OCI-LY1 (cell line): ENCODE measurements around the gene VTI1A.

Source experiments
- H2AFZ ChIP-seq: fragments of 200-600 bp; sonication (generic), shearing (Covaris generic); 2 replicates; pipeline ENCODE4 v1.6.0; 2014; ENCODE audit warnings: antibody characterized with exemption, mild to moderate bottlenecking, low read length
- H3F3A ChIP-seq: fragments of 200-600 bp; sonication (generic), shearing (Covaris generic); 2 replicates; pipeline ENCODE4 v1.6.0; 2014; ENCODE audit warnings: mild to moderate bottlenecking, antibody characterized with exemption, low read length, moderate library complexity; ENCODE audit not compliant: insufficient read depth
- H3K27ac ChIP-seq: fragments of 200-600 bp; sonication (generic); 2 replicates; pipeline ENCODE4 v1.5.1; 2014; ENCODE audit warnings: low read length, mixed run types, mild to moderate bottlenecking, low read depth; ENCODE audit not compliant: poor library complexity, severe bottlenecking
- H3K27me3 ChIP-seq: fragments of 200-600 bp; sonication (generic); 2 replicates; pipeline ENCODE4 v1.6.0; 2014; ENCODE audit warnings: antibody characterized with exemption, mild to moderate bottlenecking, low read length, moderate library complexity; ENCODE audit not compliant: insufficient read depth
- H3K36me3 ChIP-seq: fragments of 200-600 bp; sonication (generic); 2 replicates; pipeline ENCODE4 v1.6.1; 2014; ENCODE audit warnings: mild to moderate bottlenecking, antibody characterized with exemption, low read length, moderate library complexity, mixed read lengths; ENCODE audit not compliant: insufficient read depth
- H3K4me1 ChIP-seq: fragments of 200-600 bp; sonication (generic); 2 replicates; pipeline ENCODE4 v1.5.1; 2014; ENCODE audit warnings: mild to moderate bottlenecking, low read length, moderate library complexity; ENCODE audit not compliant: insufficient read depth, severe bottlenecking
- H3K4me2 ChIP-seq: fragments of 200-600 bp; sonication (generic), shearing (Covaris generic); 2 replicates; pipeline ENCODE4 v1.6.1; 2014; ENCODE audit warnings: low read length
- H3K4me3 ChIP-seq: fragments of 200-600 bp; sonication (generic); 2 replicates; pipeline ENCODE4 v1.5.1; 2014; ENCODE audit warnings: low read length, low read depth, mild to moderate bottlenecking, mixed read lengths; ENCODE audit not compliant: poor library complexity, severe bottlenecking
- H3K79me2 ChIP-seq: fragments of 200-600 bp; shearing (Covaris generic); 2 replicates; pipeline ENCODE4 v1.6.1; 2016; ENCODE audit warnings: mixed run types, low read length, mixed read lengths; ENCODE audit not compliant: insufficient read depth
- H3K9ac ChIP-seq: fragments of 200-600 bp; sonication (generic), shearing (Covaris generic); 2 replicates; pipeline ENCODE4 v1.6.1; 2014; ENCODE audit warnings: mild to moderate bottlenecking, low read length, mixed read lengths
- H3K9me2 ChIP-seq: fragments of 200-600 bp; sonication (generic), shearing (Covaris generic); 2 replicates; pipeline ENCODE4 v1.6.1; 2014; ENCODE audit warnings: low read depth, mild to moderate bottlenecking, low read length, mixed read lengths
- H3K9me3 ChIP-seq: fragments of 200-600 bp; shearing (Covaris generic); 2 replicates; pipeline ENCODE4 v1.6.1; 2014; ENCODE audit warnings: low read length, mixed read lengths
- H4K20me1 ChIP-seq: fragments of 200-600 bp; sonication (generic), shearing (Covaris generic); 2 replicates; pipeline ENCODE4 v1.6.0; 2016; ENCODE audit warnings: mild to moderate bottlenecking, low read length; ENCODE audit not compliant: insufficient read depth
- CTCF ChIP-seq: fragments of 200-600 bp; sonication (generic), shearing (Covaris generic); IDR thresholded peaks from 2 replicates; pipeline ENCODE4 v1.5.1; 2017; ENCODE audit warnings: mild to moderate bottlenecking, antibody characterized with exemption, low read length, moderate library complexity, mixed read lengths
- EZH2 ChIP-seq: fragments of 200-600 bp; sonication (generic), shearing (Covaris generic); IDR thresholded peaks from 2 replicates; pipeline ENCODE4 v1.8.0; 2017; ENCODE audit warnings: borderline replicate concordance, mixed run types, mild to moderate bottlenecking, antibody characterized with exemption, low read length, moderate library complexity, mixed read lengths

The VTI1A gene

GRCh38 chr10:112799726-112800510 is 352.9 kb downstream of the VTI1A start:
- no peak overlapping the region for H3K9ac ChIP-seq

GRCh38 chr10:112801004-112801403 is 354.0 kb downstream of the VTI1A start:
- Histone ChIP-seq H3K27me3 (no peaks in the 10 kb centered on the region), H3K4me2 (no peak overlapping the region), H3K4me3 (no peak overlapping the region), H4K20me1 (no peaks in the 10 kb centered on the region), H3K4me1 (no peaks in the 10 kb centered on the region), H3K9ac (no peak overlapping the region), H3K79me2 (no peaks in the 10 kb centered on the region), H3K36me3 (no peaks in the 10 kb centered on the region), H3K27ac (no peak overlapping the region), H3K9me3 (no peaks in the 10 kb centered on the region), H3K9me2 (no peaks in the 10 kb centered on the region), H2AFZ (no peak overlapping the region), H3F3A (no peaks in the 10 kb centered on the region)
- no peak for TF ChIP-seq EZH2
- no peak for TF ChIP-seq CTCF

More at GRCh38 chr10:112799726-112800510, 352.9 kb downstream of the VTI1A start:
- no peaks in the 10 kb centered on the region for H3K4me1 ChIP-seq
- no peaks in the 10 kb centered on the region for H3K9me2 ChIP-seq
- no peaks in the 10 kb centered on the region for H3F3A ChIP-seq
- TF ChIP-seq CTCF (no peak), EZH2 (no peak)
- no peak overlapping the region for H3K27ac ChIP-seq
- no peak overlapping the region for H3K4me2 ChIP-seq
- no peak overlapping the region for H3K4me3 ChIP-seq
- H4K20me1 ChIP-seq: no peaks in the 10 kb centered on the region
- H2AFZ ChIP-seq: no peak overlapping the region
- no peaks in the 10 kb centered on the region for H3K27me3 ChIP-seq
- H3K79me2 ChIP-seq: no peaks in the 10 kb centered on the region
- no peaks in the 10 kb centered on the region for H3K36me3 ChIP-seq
- H3K9me3 ChIP-seq: no peaks in the 10 kb centered on the region

GRCh38 chr10:112801748-112802147 is 354.7 kb downstream of the VTI1A start:
- Histone ChIP-seq H3F3A (no peaks in the 10 kb centered on the region), H2AFZ (no peak overlapping the region), H3K36me3 (no peaks in the 10 kb centered on the region)

More at GRCh38 chr10:112801748-112802147, 354.7 kb downstream of the VTI1A start:
- Histone ChIP-seq H3K9ac (no peak overlapping the region), H3K27me3 (no peaks in the 10 kb centered on the region), H3K4me2 (no peak overlapping the region), H3K79me2 (no peaks in the 10 kb centered on the region), H3K27ac (no peak overlapping the region), H3K9me2 (no peaks in the 10 kb centered on the region), H3K9me3 (no peaks in the 10 kb centered on the region), H3K4me3 (no peak overlapping the region), H4K20me1 (no peaks in the 10 kb centered on the region), H3K4me1 (no peaks in the 10 kb centered on the region)
- TF ChIP-seq CTCF: no peak
- no peak for TF ChIP-seq EZH2
